ENCODE results near the gene FAM120C. TPM values are rescaled to one million over a fixed set of nuclear protein-coding genes. Genes with fewer than 3 reads are reported as not detected.

Gene FAM120C
- total RNA-seq, 1 experiment from 2014 or later, result 21.8 TPM

GRCh38 chrX:54180403-54180802 is 2.7 kb downstream of the FAM120C start:
- Histone ChIP-seq H3K9me3 (ENCODE audit: low read depth, low read length, poor library complexity, severe bottlenecking) (no peaks in the 10 kb centered on the region), H3K27me3 (replicated peaks; ENCODE audit: insufficient read depth, low read depth, low read length, poor library complexity) (no peaks in the 10 kb centered on the region), H3K36me3 (ENCODE audit: insufficient read depth, low read length, poor library complexity, severe bottlenecking) (no peaks in the 10 kb centered on the region), H3K4me1 (ENCODE audit: insufficient read depth, low read length, poor library complexity, severe bottlenecking) (peaks cover 7% of the 10 kb centered on the region), H3K27ac (ENCODE audit: low read depth, low read length, poor library complexity, severe bottlenecking) (no peak overlapping the region), H3K4me3 (ENCODE audit: low read depth, low read length, poor library complexity, severe bottlenecking) (peak overlapping the region; percentile 58)
- TF ChIP-seq CTCF (conservative IDR thresholded peaks at IDR 0.05; ENCODE audit: low read depth, low read length) (no peak), EZH2 (IDR thresholded peaks at IDR 0.05; ENCODE audit: borderline replicate concordance, low read depth, low read length, poor library complexity, severe bottlenecking) (no peak)
- BruUV-seq (replicated peaks), result no TSS peak
- intact Hi-C loops (cut with micrococcal nuclease; ENCODE audit: unreplicated experiment), result loop anchor here (5.0 kb wide), 1 partner anchor 177 kb away; the partner anchor contains the start of gene WNK3
- ChIA-PET CTCF (no interaction called here), POLR2A (ENCODE audit: low non-redundant PET) (no interaction called here)
- DNase-seq (ENCODE audit: low spot score), result no peak

GRCh38 chrX:54178100-54178940 is 4.7 kb downstream of the FAM120C start:
- peak; percentile 51 for DNase-seq (ENCODE audit: low spot score)
- Histone ChIP-seq H3K4me3 (ENCODE audit: low read depth, low read length, poor library complexity, severe bottlenecking) (no peak overlapping the region), H3K4me1 (ENCODE audit: insufficient read depth, low read length, poor library complexity, severe bottlenecking) (peaks cover 7% of the 10 kb centered on the region), H3K36me3 (ENCODE audit: insufficient read depth, low read length, poor library complexity, severe bottlenecking) (no peaks in the 10 kb centered on the region), H3K27me3 (replicated peaks; ENCODE audit: insufficient read depth, low read depth, low read length, poor library complexity) (no peaks in the 10 kb centered on the region), H3K27ac (ENCODE audit: low read depth, low read length, poor library complexity, severe bottlenecking) (no peak overlapping the region), H3K9me3 (ENCODE audit: low read depth, low read length, poor library complexity, severe bottlenecking) (no peaks in the 10 kb centered on the region)
- ChIA-PET POLR2A (ENCODE audit: low non-redundant PET) (no interaction called here), CTCF (no interaction called here)
- TF ChIP-seq CTCF (conservative IDR thresholded peaks at IDR 0.05; ENCODE audit: low read depth, low read length) (no peak), EZH2 (IDR thresholded peaks at IDR 0.05; ENCODE audit: borderline replicate concordance, low read depth, low read length, poor library complexity, severe bottlenecking) (no peak)
- no TSS peak for BruUV-seq (replicated peaks)
- intact Hi-C loops (cut with micrococcal nuclease; ENCODE audit: unreplicated experiment), result no loop called here

- TF ChIP-seq CTCF (conservative IDR thresholded peaks at IDR 0.05; ENCODE audit: low read depth, low read length) (no peak), EZH2 (IDR thresholded peaks at IDR 0.05; ENCODE audit: borderline replicate concordance, low read depth, low read length, poor library complexity, severe bottlenecking) (no peak)
- intact Hi-C loops (cut with micrococcal nuclease; ENCODE audit: unreplicated experiment), result no loop called here
- no peaks in the 10 kb centered on the region for H3K27me3 ChIP-seq (replicated peaks; ENCODE audit: insufficient read depth, low read depth, low read length, poor library complexity)
- POLR2A ChIA-PET (ENCODE audit: low non-redundant PET), result no interaction called here
- BruUV-seq (replicated peaks), result no TSS peak
- peaks cover 7% of the 10 kb centered on the region for H3K4me1 ChIP-seq (ENCODE audit: insufficient read depth, low read length, poor library complexity, severe bottlenecking)
- H3K9me3 ChIP-seq (ENCODE audit: low read depth, low read length, poor library complexity, severe bottlenecking), result no peaks in the 10 kb centered on the region
- H3K27ac ChIP-seq (ENCODE audit: low read depth, low read length, poor library complexity, severe bottlenecking), result no peak overlapping the region
- no peaks in the 10 kb centered on the region for H3K36me3 ChIP-seq (ENCODE audit: insufficient read depth, low read length, poor library complexity, severe bottlenecking)
- H3K4me3 ChIP-seq (ENCODE audit: low read depth, low read length, poor library complexity, severe bottlenecking), result no peak overlapping the region
- CTCF ChIA-PET, result no interaction called here
- DNase-seq (ENCODE audit: low spot score), result no peak
Measured at GRCh38 chrX:54177306-54177705, 5.7 kb downstream of the FAM120C start.

All from A673 (cell line).